Chondrocyte (in vitro differentiated cells): ENCODE data around the gene CRYBA4. TPM values are rescaled to one million over a fixed set of nuclear protein-coding genes. Genes with fewer than 3 reads are reported as not detected.
"Not testable (repeated sequence)": the region's sequence is repeated elsewhere in the genome, so short reads cannot be mapped to it uniquely, and the experiment has no call there.

Source experiments
- DNase-seq: peaks from one replicate; pipeline ENCODE4 v3.0.0; 2021; ENCODE audit warnings: mixed read lengths, low spot score
- H3K27ac Mint-ChIP-seq: one replicate; pipeline ENCODE4 v1.8.0; 2021; ENCODE audit warnings: mild to moderate bottlenecking, moderate library complexity, mixed read lengths; ENCODE audit not compliant: unreplicated experiment
- H3K27me3 Mint-ChIP-seq: 2 replicates; pipeline ENCODE4 v1.8.0; 2021; ENCODE audit warnings: low read depth, mixed read lengths
- H3K36me3 Mint-ChIP-seq: 2 replicates; pipeline ENCODE4 v1.8.0; 2021; ENCODE audit warnings: low read depth, mixed read lengths
- H3K4me1 Mint-ChIP-seq: 2 replicates; pipeline ENCODE4 v1.8.0; 2021; ENCODE audit warnings: low read depth, mild to moderate bottlenecking, mixed read lengths
- H3K4me3 Mint-ChIP-seq: one replicate; pipeline ENCODE4 v1.8.0; 2021; ENCODE audit warnings: mild to moderate bottlenecking, moderate library complexity, mixed read lengths; ENCODE audit not compliant: unreplicated experiment
- H3K9me3 Mint-ChIP-seq: 2 replicates; pipeline ENCODE4 v1.8.0; 2021; ENCODE audit warnings: low read depth, mixed read lengths
- CTCF ChIP-seq: fragments of 200-600 bp; sonication (generic); IDR thresholded peaks from 2 replicates; pipeline ENCODE4 v1.5.0; 2021; ENCODE audit warnings: antibody characterized with exemption, mild to moderate bottlenecking, moderate library complexity
- total RNA-seq: library from RNA; stranded (reverse); gene quantifications from 3 replicates; pipeline ENCODE4 v1.2.1, GENCODE V29; 2021

CRYBA4 gene
- total RNA-seq, 1 donor from 2014 or later: not detected

DNA sequence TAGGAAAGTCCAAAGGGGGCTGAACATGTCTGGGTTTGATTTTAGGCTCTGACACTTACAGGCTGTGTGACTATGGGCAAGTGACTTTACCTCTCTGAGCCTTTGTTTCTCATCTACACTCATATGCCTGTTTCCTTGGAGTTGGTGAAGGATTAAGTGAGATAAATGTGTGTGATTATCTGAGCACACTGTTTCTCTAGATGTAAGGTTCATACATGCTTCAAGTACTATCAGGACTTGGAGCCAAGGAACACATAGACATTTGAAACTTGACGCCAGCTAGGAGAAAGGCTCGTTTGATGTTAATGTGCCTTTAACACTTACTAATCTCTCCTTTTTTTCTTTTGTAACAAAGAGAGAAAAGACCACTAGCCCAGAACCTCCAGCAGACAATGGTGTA is 13.6 kb upstream of the CRYBA4 start:
- Mint-ChIP-seq H3K4me1 (peaks cover 38% of the 10 kb centered on the region), H3K9me3 (no peaks in the 10 kb centered on the region), H3K27me3 (peaks cover 5% of the 10 kb centered on the region), H3K27ac (peak overlapping the region; percentile 2), H3K36me3 (no peaks in the 10 kb centered on the region), H3K4me3 (no peak overlapping the region)
- TF ChIP-seq CTCF: no peak
- no peak for DNase-seq

- no peak for DNase-seq
- no peak for TF ChIP-seq CTCF
- no peaks in the 10 kb centered on the region for H3K9me3 Mint-ChIP-seq
- peak overlapping the region; percentile 97 for H3K27ac Mint-ChIP-seq
- no peak overlapping the region for H3K4me3 Mint-ChIP-seq
- H3K27me3 Mint-ChIP-seq: peaks cover 10% of the 10 kb centered on the region
- H3K36me3 Mint-ChIP-seq: no peaks in the 10 kb centered on the region
- peaks cover 41% of the 10 kb centered on the region for H3K4me1 Mint-ChIP-seq
Observed at GRCh38 chr22:26609287-26609686, 12.5 kb upstream of the CRYBA4 start.

GRCh38 chr22:26610072-26610958 is 11.4 kb upstream of the CRYBA4 start:
- no peaks in the 10 kb centered on the region for H3K9me3 Mint-ChIP-seq
- no peaks in the 10 kb centered on the region for H3K36me3 Mint-ChIP-seq
- TF ChIP-seq CTCF: no peak
- DNase-seq: no peak
- peaks cover 42% of the 10 kb centered on the region for H3K4me1 Mint-ChIP-seq
- peak overlapping the region; percentile 97 for H3K27ac Mint-ChIP-seq
- peaks cover 13% of the 10 kb centered on the region for H3K27me3 Mint-ChIP-seq
- H3K4me3 Mint-ChIP-seq: no peak overlapping the region

DNA sequence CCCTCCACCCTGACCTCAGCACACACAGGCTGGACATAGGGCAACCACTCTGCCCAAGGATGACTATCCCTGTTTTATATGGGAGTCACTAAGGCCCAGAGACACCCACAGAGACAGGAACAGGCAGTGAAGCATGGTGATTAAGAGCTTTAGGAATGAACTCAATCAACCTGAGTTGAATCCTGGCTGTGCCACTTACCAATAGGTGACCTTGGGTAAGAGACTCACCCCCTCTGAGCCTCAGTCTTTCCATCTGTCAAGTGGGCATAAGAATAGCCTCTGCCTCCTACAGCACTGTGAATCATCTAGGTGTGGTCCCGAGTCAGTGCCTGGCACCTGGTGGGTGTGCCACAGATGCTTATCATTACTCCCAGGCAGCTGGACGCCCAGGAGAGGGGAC is 10.8 kb upstream of the CRYBA4 start:
- Mint-ChIP-seq H3K27ac (peak overlapping the region; percentile 97), H3K9me3 (no peaks in the 10 kb centered on the region), H3K27me3 (peaks cover 13% of the 10 kb centered on the region), H3K4me3 (no peak overlapping the region), H3K36me3 (no peaks in the 10 kb centered on the region), H3K4me1 (peaks cover 42% of the 10 kb centered on the region)
- DNase-seq: no peak
- TF ChIP-seq CTCF: no peak

DNA sequence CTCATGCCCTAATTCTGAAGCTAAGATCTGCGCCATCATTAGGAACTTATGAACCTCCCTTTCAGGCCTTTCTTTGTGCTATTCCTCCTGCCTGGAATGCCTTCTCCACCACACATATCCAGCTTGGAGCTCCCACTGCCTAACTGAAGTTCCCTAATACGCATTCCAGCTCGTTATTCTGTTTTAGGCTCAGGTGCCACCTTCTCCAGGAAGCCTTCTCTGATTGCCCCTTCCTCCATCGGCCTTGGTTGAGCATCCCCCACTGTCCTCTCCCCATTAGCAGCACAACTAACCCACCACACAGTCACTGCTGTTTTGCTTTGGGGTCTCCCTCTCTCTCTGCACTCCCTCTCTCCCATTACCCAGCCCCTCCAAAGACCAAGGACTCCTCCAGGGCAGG is 9.1 kb upstream of the CRYBA4 start:
- Mint-ChIP-seq H3K4me1 (peaks cover 37% of the 10 kb centered on the region), H3K36me3 (no peaks in the 10 kb centered on the region), H3K4me3 (no peak overlapping the region), H3K27ac (no peak overlapping the region), H3K27me3 (peaks cover 13% of the 10 kb centered on the region), H3K9me3 (no peaks in the 10 kb centered on the region)
- no peak for TF ChIP-seq CTCF
- DNase-seq: no peak

GRCh38 chr22:26613753-26614152 is 8.0 kb upstream of the CRYBA4 start:
- H3K27ac Mint-ChIP-seq, H3K9me3 Mint-ChIP-seq, H3K4me3 Mint-ChIP-seq, DNase-seq, H3K36me3 Mint-ChIP-seq: not testable (repeated sequence)
- H3K4me1 Mint-ChIP-seq: peaks cover 26% of the 10 kb centered on the region
- H3K27me3 Mint-ChIP-seq: peaks cover 13% of the 10 kb centered on the region
